Activated T-cell treated with anti-CD3 and anti-CD28 coated beads, Interleukin-2, amount 50 U/mL, for 72 hours (primary cell): ENCODE results near the gene RGCC. TPM values are rescaled to one million over a fixed set of nuclear protein-coding genes. Genes with fewer than 3 reads are reported as not detected.
A peak's percentile ranks its signal among the peaks of the same experiment; 100 is the strongest.

Experiments
- ATAC-seq, 2 donors: fragments of 150-1000 bp; cut with Tn5 transposase; replicated peaks in 1 of 2; 2 replicates each; pipeline ENCODE4 v1.10.0; 2021; ENCODE audit warnings: moderate library complexity in 2 of 2, mild to moderate bottlenecking in 1 of 2
- DNase-seq, 2 donors: peaks; one replicate each; pipeline ENCODE4 v3.0.0; 2021 to 2022; ENCODE audit warnings: mixed read lengths in 1 of 2
- H3K27ac Mint-ChIP-seq: one replicate; pipeline ENCODE4 v1.8.0; 2022; ENCODE audit warnings: mild to moderate bottlenecking, moderate library complexity, mixed read lengths
- H3K27me3 Mint-ChIP-seq: one replicate; pipeline ENCODE4 v1.8.0; 2022; ENCODE audit warnings: low read depth, mixed read lengths
- H3K36me3 Mint-ChIP-seq, 2 donors: one replicate each; pipeline ENCODE4 v1.8.0; 2022; ENCODE audit warnings: mixed read lengths in 2 of 2, mild to moderate bottlenecking in 1 of 2; ENCODE audit not compliant: insufficient read depth in 2 of 2
- H3K4me1 Mint-ChIP-seq: one replicate; pipeline ENCODE4 v1.8.0; 2022; ENCODE audit warnings: low read depth, mixed read lengths
- H3K4me3 Mint-ChIP-seq, 2 donors: one replicate each; pipeline ENCODE4 v1.8.0; 2022; ENCODE audit warnings: mild to moderate bottlenecking in 2 of 2, mixed read lengths in 2 of 2, moderate library complexity in 2 of 2
- H3K9me3 Mint-ChIP-seq, 2 donors: one replicate each; pipeline ENCODE4 v1.8.0; 2022; ENCODE audit warnings: mixed read lengths in 2 of 2
- total RNA-seq, 2 donors: library from RNA; stranded (reverse); gene quantifications; one replicate each; pipeline ENCODE4 v1.2.3, GENCODE V29; 2022

RGCC gene
- total RNA-seq, 2 donors from 2014 or later: 85.1 to 111 TPM

GRCh38 chr13:41470196-41470595, 12.8 kb downstream of the RGCC start:
- Mint-ChIP-seq H3K9me3 (peaks cover 0 to 7% of the 10 kb centered on the region in 2 donors), H3K4me3 (peak overlapping the region; percentile 15 to 22), H3K27ac (peak overlapping the region; percentile 74), H3K27me3 (no peaks in the 10 kb centered on the region), H3K4me1 (peaks cover 72% of the 10 kb centered on the region), H3K36me3 (peaks cover 27 to 40% of the 10 kb centered on the region in 2 donors)
- DNase-seq: peak; percentile 33 to 63
- ATAC-seq: peak; percentile 64 to 75

- Mint-ChIP-seq H3K27ac (no peak overlapping the region), H3K4me1 (peaks cover 56% of the 10 kb centered on the region), H3K4me3 (no peak overlapping the region), H3K9me3 (peaks cover 0 to 7% of the 10 kb centered on the region in 2 donors), H3K36me3 (peaks cover 24 to 38% of the 10 kb centered on the region in 2 donors), H3K27me3 (no peaks in the 10 kb centered on the region)
- ATAC-seq (no peak), DNase-seq (no peak)
Observed at GRCh38 chr13:41471785-41472184, 14.4 kb downstream of the RGCC start.

- Mint-ChIP-seq H3K9me3 (peaks cover 8 to 15% of the 10 kb centered on the region in 2 donors), H3K4me3 (no peak overlapping the region), H3K27ac (no peak overlapping the region), H3K36me3 (peaks cover 8 to 17% of the 10 kb centered on the region in 2 donors), H3K27me3 (no peaks in the 10 kb centered on the region), H3K4me1 (peaks cover 40% of the 10 kb centered on the region)
- ATAC-seq: no peak
- no peak for DNase-seq
Observed at GRCh38 chr13:41487222-41487621, 29.9 kb downstream of the RGCC start.

GRCh38 chr13:41488124-41488523, 30.8 kb downstream of the RGCC start:
- H3K27me3 Mint-ChIP-seq: no peaks in the 10 kb centered on the region
- H3K27ac Mint-ChIP-seq: peak overlapping the region; percentile 68
- peaks cover 6 to 17% of the 10 kb centered on the region in 2 donors for H3K36me3 Mint-ChIP-seq

GRCh38 chr13:41490371-41491015, 33.1 kb downstream of the RGCC start:
- Mint-ChIP-seq H3K27ac (no peak overlapping the region), H3K4me1 (peaks cover 72% of the 10 kb centered on the region), H3K36me3 (peaks cover 5 to 8% of the 10 kb centered on the region in 2 donors), H3K4me3 (peak overlapping the region in 1 of 2 donors; percentile 41), H3K27me3 (no peaks in the 10 kb centered on the region), H3K9me3 (peaks cover 7% of the 10 kb centered on the region in 2 donors)
- no peak for ATAC-seq
- DNase-seq: no peak

More at GRCh38 chr13:41488124-41488523, 30.8 kb downstream of the RGCC start:
- Mint-ChIP-seq H3K4me3 (peak overlapping the region; percentile 72 to 78), H3K4me1 (peaks cover 49% of the 10 kb centered on the region), H3K9me3 (peaks cover 5 to 13% of the 10 kb centered on the region in 2 donors)
- DNase-seq (no peak), ATAC-seq (peak; percentile 35 to 60)

GRCh38 chr13:41491436-41491835, 34.1 kb downstream of the RGCC start:
- no peak for DNase-seq
- peak overlapping the region; percentile 89 for H3K27ac Mint-ChIP-seq
- peak overlapping the region in 1 of 2 donors; percentile 32 for H3K4me3 Mint-ChIP-seq
- H3K4me1 Mint-ChIP-seq: peaks cover 81% of the 10 kb centered on the region
- no peak for ATAC-seq
- peaks cover 0 to 4% of the 10 kb centered on the region in 2 donors for H3K36me3 Mint-ChIP-seq
- peaks cover under 1 to 5% of the 10 kb centered on the region in 2 donors for H3K9me3 Mint-ChIP-seq
- no peaks in the 10 kb centered on the region for H3K27me3 Mint-ChIP-seq

- ATAC-seq: peak; percentile 73 to 83
- peak in 1 of 2 donors; percentile 19 for DNase-seq
- Mint-ChIP-seq H3K27me3 (no peaks in the 10 kb centered on the region), H3K36me3 (peaks cover 2 to 4% of the 10 kb centered on the region in 2 donors), H3K27ac (peak overlapping the region; percentile 89), H3K9me3 (peaks cover 0 to 5% of the 10 kb centered on the region in 2 donors), H3K4me3 (peak overlapping the region; percentile 32 to 66), H3K4me1 (peaks cover 87% of the 10 kb centered on the region)
Observed at GRCh38 chr13:41492432-41493260, 35.3 kb downstream of the RGCC start.

GRCh38 chr13:41494202-41494601, 36.9 kb downstream of the RGCC start:
- no peak for ATAC-seq
- no peaks in the 10 kb centered on the region for H3K27me3 Mint-ChIP-seq
- no peak overlapping the region for H3K27ac Mint-ChIP-seq
- peaks cover 93% of the 10 kb centered on the region for H3K4me1 Mint-ChIP-seq
- peaks cover 0 to 5% of the 10 kb centered on the region in 2 donors for H3K9me3 Mint-ChIP-seq
- no peak overlapping the region for H3K4me3 Mint-ChIP-seq
- DNase-seq: no peak
- H3K36me3 Mint-ChIP-seq: peaks cover 2 to 4% of the 10 kb centered on the region in 2 donors

GRCh38 chr13:41495044-41495443, 37.7 kb downstream of the RGCC start:
- Mint-ChIP-seq H3K4me3 (no peak overlapping the region), H3K4me1 (peaks cover 95% of the 10 kb centered on the region), H3K27ac (no peak overlapping the region), H3K9me3 (peaks cover 0 to 5% of the 10 kb centered on the region in 2 donors), H3K36me3 (peaks cover 2 to 4% of the 10 kb centered on the region in 2 donors), H3K27me3 (no peaks in the 10 kb centered on the region)
- DNase-seq (no peak), ATAC-seq (no peak)

- Mint-ChIP-seq H3K4me1 (peaks cover 98% of the 10 kb centered on the region), H3K27ac (no peak overlapping the region), H3K36me3 (peaks cover 2 to 3% of the 10 kb centered on the region in 2 donors), H3K27me3 (no peaks in the 10 kb centered on the region), H3K4me3 (no peak overlapping the region), H3K9me3 (peaks cover 0 to 4% of the 10 kb centered on the region in 2 donors)
- DNase-seq (no peak), ATAC-seq (no peak)
Observed at GRCh38 chr13:41496420-41497234, 39.3 kb downstream of the RGCC start.

- H3K4me1 Mint-ChIP-seq: peaks cover 97% of the 10 kb centered on the region
- peaks cover 0 to 4% of the 10 kb centered on the region in 2 donors for H3K9me3 Mint-ChIP-seq
- no peaks in the 10 kb centered on the region for H3K27me3 Mint-ChIP-seq
- peaks cover 2 to 3% of the 10 kb centered on the region in 2 donors for H3K36me3 Mint-ChIP-seq
- peak; percentile 17 to 26 for ATAC-seq
- H3K4me3 Mint-ChIP-seq: peak overlapping the region; percentile 58 to 78
- DNase-seq: no peak
- peak overlapping the region; percentile 85 for H3K27ac Mint-ChIP-seq
Observed at GRCh38 chr13:41497436-41497835, 40.1 kb downstream of the RGCC start.

- Mint-ChIP-seq H3K4me1 (peaks cover 90% of the 10 kb centered on the region), H3K4me3 (no peak overlapping the region), H3K27me3 (no peaks in the 10 kb centered on the region), H3K9me3 (peaks cover 0 to 2% of the 10 kb centered on the region in 2 donors), H3K36me3 (peaks cover 6 to 8% of the 10 kb centered on the region in 2 donors), H3K27ac (peak overlapping the region; percentile 18)
- ATAC-seq: no peak
- DNase-seq: no peak
Observed at GRCh38 chr13:41499452-41499851, 42.1 kb downstream of the RGCC start.
